Ecto neural progenitor cell (in vitro differentiated cells): ENCODE results near the gene CBX2.

ENCODE experiments used
- DNase-seq: peaks from one replicate; pipeline ENCODE4 v3.0.0-alpha.2; 2018; ENCODE audit warnings: low spot score

CBX2 gene

GRCh38 chr17:79812353-79813258 lies 34.7 kb downstream of the CBX2 start:
- DNase-seq = peak; percentile 75

GRCh38 chr17:79813297-79814126 lies 35.6 kb downstream of the CBX2 start:
- DNase-seq = peak; percentile 81

GRCh38 chr17:79814127-79814973 lies 36.4 kb downstream of the CBX2 start:
- peak; percentile 54 for DNase-seq

- peak; percentile 78 for DNase-seq
Measured at GRCh38 chr17:79814974-79815835, 37.3 kb downstream of the CBX2 start.

GRCh38 chr17:79815836-79816461 lies 38.0 kb downstream of the CBX2 start:
- peak; percentile 66 for DNase-seq

DNA sequence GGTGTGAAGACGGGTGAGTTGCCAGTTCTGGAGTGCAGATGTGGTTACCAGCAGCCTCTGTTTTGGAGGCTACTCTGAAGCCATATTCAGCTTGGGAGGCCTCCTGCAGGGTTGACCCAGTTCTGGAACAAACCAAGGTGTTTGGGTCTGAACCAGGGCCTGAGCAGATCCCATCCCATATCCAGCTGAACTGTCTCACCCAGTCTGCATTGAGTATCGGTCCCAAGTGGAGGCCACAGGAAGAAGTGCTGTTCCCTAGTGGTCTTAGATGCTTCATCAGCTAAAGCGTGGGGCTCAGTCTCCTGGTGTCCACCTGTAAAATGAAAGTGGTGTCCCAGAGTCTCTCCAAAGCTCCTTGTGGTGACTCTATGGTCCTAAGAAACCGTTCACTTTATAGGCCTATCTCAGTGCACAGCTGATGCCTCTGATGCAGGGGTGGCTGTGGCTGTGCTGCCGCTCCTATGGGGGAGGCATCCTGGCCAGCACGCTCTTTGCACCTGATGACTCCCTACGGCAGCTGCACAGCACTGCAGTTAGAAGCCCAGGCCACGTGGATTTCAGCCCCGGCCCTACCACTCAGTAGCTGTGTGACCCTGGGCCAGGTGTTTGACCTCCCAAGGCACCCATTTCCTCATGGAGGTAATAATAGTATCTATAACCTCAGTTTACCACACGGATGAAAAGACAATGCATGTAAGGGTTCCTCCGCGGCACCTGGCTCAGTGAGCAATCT lies 40.2 kb downstream of the CBX2 start:
- no peak for DNase-seq

DNA sequence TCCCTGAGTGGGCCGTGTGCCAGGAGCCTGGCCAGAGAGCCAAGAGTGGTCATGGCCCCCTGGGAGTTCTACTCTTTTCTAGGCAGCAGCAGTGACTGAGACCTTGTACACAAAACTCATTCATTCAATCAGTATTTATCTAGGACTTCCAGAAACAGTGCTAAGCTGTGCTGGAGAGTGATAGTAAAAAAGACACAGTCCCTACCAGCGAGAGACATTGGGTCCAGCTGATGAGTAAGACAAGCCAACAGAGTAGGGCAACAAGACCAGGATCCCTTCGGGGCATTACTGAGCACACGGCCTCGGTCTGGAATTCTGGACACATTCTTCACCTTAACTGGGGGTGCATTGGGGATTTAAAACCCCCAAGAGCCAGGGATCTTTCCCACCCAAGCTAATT lies 41.1 kb downstream of the CBX2 start:
- DNase-seq = no peak

DNA sequence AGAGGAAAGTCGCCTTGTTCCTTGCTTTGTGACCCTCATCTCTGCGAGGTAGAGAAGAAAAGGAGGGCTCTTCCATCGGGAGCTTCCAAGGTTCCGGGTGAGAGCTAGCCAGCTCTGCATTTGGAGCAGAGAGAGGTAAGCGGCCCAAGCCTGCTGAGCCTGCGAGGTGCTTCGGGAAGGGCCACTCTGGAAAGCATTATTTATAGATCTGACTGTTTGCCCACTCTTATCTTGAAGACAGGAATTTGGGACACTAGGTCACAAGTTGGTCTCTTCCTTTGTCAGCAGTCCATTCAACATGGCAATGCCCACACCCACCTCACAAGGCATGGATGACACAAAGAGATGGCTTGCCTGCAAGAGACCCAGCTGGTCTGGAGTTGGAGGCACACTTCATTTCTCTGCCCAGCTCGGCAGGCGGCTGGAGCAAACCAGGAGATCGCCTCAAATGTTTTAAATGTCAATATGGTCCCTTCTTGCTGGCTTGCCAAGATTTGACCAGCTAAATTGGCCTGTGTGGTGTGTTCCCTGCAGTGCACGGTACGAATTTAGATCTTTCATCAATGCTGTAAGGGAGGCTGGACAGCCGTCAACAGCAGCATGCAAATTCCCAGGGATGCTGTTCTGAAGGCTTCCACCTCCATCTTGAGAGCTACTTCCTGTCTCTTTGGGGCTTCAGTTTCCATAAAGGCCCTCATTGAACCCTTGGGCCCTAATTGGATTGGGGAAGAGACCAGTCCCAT lies 41.8 kb downstream of the CBX2 start:
- no peak for DNase-seq

DNA sequence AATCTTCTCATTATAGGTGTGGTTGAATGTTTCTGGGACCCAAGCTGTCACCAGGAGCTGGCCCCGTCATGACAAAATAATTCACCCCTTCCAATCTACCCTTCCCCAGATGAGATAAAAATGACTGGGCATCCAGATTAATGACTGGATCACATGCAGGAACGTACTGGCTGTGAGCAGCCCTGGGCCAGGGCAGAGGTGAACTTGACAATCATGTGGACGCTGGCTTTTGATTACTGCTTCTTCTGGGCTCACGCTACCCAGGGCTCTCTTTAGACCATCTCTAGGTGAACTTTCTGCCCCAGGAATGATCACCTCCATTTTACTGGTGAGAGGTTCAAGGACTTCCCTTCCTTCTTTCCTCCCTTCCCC lies 43.0 kb downstream of the CBX2 start:
- DNase-seq = no peak

- no peak for DNase-seq
Measured at GRCh38 chr17:79821331-79822095, 43.6 kb downstream of the CBX2 start.

GRCh38 chr17:79822583-79823124 lies 44.7 kb downstream of the CBX2 start:
- DNase-seq = no peak

- DNase-seq = no peak
Measured at GRCh38 chr17:79824234-79824633, 46.3 kb downstream of the CBX2 start.

DNA sequence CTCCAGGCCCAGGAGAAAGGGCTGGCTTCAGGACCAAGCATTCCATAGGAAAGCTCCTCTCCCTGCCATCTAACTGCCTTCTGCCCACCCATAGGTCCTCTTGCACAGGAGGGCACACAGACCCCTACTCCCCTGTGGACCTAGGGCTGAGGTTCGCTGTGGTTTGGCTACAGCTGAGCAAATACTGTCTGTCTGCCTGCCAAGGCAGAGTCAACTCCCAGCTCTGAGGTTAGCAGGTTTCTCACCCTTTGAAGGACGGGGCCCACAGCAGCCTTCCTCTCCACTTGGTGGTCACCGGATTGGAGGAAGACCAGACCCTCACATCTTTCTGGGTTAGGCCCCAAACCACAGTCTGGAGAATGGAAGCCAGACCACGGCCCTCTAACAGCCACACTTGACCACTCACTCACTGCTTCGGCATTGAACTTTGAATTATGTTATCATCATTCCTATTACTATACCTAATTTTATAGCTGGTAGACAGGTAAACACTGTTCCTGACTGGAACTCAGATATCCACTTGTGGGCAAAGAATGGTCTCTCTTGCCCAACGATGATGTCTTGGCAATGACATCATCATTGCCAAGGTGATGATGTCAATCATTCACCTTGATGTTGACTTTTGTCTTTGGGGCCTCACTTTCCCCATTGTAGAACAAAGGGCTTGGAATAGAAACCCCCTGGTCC lies 47.1 kb downstream of the CBX2 start:
- DNase-seq = no peak

GRCh38 chr17:79825580-79825921 lies 47.6 kb downstream of the CBX2 start:
- no peak for DNase-seq

DNA sequence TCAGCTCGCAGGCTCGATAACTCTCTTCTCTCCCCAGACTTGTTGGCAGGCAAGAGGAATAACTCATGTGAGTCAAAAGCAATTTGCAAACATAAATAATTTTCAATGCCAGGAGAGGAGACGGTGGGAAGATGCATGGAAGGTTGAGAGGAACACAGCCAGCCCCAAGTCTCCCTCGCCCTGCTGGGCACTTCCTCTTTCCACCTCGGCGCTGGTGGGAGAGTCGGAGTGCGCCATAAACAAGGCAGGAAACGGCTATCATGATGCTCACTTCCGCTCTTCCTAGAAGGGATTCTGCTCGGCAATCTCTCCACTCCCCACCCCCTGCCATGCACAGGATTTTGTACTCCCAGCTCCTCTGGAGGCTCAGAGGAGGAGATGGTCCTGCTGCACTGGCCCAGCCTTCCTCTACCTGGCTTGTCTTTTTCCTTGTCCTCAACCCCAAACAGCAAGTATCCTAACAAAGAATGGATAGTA lies 48.3 kb downstream of the CBX2 start:
- DNase-seq = no peak

DNA sequence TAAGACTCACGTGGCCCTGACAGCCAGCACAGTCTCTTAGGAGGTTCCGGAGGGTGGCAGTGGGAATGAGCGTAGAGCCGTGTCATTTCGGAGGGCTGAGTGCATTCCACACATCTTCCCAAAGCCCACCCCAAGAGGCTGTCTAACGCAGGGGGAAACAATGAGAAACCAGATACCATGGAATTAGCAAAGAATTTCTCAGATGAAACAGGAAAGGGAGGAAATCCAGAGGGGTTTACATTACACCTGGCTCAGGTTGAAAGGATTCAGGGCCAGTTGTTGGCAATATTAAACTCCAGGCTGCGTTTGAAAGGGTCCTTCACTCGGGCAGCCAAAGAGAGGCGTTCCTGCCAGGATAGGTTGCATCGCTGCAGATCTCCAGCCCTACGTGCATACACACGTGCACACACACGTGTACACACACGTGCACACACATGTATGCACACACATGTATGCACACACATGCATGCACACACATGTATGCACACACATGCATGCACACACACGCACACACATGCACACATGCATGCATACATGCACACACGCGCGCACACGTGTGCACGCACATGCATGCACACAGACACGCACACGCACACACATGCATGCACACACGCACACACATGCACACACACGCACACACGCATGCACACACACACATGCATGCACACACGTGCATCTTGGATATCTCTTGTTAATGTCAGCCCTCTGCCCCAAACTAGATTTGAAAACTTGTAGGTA lies 49.1 kb downstream of the CBX2 start:
- DNase-seq = no peak

DNA sequence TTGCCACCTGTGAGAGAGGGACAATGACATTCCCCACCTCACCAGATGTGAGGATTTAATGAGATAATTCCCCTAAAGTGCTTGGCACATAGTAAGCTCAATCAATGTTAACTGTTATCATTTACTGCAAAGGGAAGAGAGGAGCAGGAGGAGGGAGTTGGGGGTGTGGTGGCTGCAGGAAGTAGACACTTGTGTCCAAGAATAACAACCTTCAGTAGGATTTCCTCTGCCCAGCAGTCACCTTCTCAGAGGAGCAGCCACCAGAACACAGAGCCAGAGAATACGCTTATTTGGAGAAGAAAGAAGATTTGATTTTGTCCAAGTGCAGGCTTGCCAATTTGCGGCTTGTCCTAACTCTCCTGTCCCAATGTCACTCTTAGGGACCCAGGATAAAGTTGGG lies 51.1 kb downstream of the CBX2 start:
- DNase-seq = no peak
